ENCODE data around the gene WBP1L.

Gene WBP1L

GRCh38 chr10:102720775-102721301, 22.9 kb upstream of the WBP1L start:
- no peak for DNase-seq (ENCODE audit: low read depth)
- H3K4me3 ChIP-seq (ENCODE audit: control insufficient read depth, low read depth, low read length) = no peak overlapping the region
- no peak for TF ChIP-seq CTCF (conservative IDR thresholded peaks at IDR 0.05; ENCODE audit: control insufficient read depth, insufficient read depth, low read depth, low read length)

- no peak for DNase-seq (ENCODE audit: low read depth)
- TF ChIP-seq CTCF (conservative IDR thresholded peaks at IDR 0.05; ENCODE audit: control insufficient read depth, insufficient read depth, low read depth, low read length) = no peak
- H3K4me3 ChIP-seq (ENCODE audit: control insufficient read depth, low read depth, low read length) = no peak overlapping the region
Observed at GRCh38 chr10:102721954-102722353, 21.8 kb upstream of the WBP1L start.

DNA sequence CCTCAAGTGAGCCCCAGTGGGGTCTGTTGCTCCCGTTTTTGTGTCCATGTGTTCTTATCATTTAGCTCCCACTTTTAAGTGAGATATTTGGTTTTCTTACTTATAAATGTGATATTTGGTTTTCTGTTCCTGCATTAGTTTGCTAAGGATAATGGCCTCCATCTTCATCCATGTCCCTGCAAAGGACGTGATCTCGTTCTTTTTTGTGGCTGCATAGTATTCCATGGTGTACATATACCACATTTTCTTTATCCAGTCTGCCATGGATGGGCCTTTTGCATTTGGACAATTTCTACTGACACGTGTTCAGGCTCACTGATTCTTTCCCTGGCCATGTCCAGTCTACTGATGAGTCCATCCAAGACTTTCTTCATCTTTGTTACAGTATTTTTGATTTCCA, 19.8 kb upstream of the WBP1L start:
- no peak for DNase-seq (ENCODE audit: low read depth)
- H3K4me3 ChIP-seq (ENCODE audit: control insufficient read depth, low read depth, low read length) = no peak overlapping the region
- no peak for TF ChIP-seq CTCF (conservative IDR thresholded peaks at IDR 0.05; ENCODE audit: control insufficient read depth, insufficient read depth, low read depth, low read length)

GRCh38 chr10:102726274-102726673, 17.5 kb upstream of the WBP1L start:
- no peak for TF ChIP-seq CTCF (conservative IDR thresholded peaks at IDR 0.05; ENCODE audit: control insufficient read depth, insufficient read depth, low read depth, low read length)
- no peak overlapping the region for H3K4me3 ChIP-seq (ENCODE audit: control insufficient read depth, low read depth, low read length)
- DNase-seq (ENCODE audit: low read depth) = peak; percentile 53

- no peak for DNase-seq (ENCODE audit: low read depth)
- no peak for TF ChIP-seq CTCF (conservative IDR thresholded peaks at IDR 0.05; ENCODE audit: control insufficient read depth, insufficient read depth, low read depth, low read length)
- no peak overlapping the region for H3K4me3 ChIP-seq (ENCODE audit: control insufficient read depth, low read depth, low read length)
Observed at GRCh38 chr10:102727037-102727818, 16.5 kb upstream of the WBP1L start.

GRCh38 chr10:102729029-102730026, 14.4 kb upstream of the WBP1L start:
- DNase-seq (ENCODE audit: low read depth) = peak; percentile 77
- H3K4me3 ChIP-seq (ENCODE audit: control insufficient read depth, low read depth, low read length) = no peak overlapping the region
- TF ChIP-seq CTCF (conservative IDR thresholded peaks at IDR 0.05; ENCODE audit: control insufficient read depth, insufficient read depth, low read depth, low read length) = peak; percentile 84
